Stimulated activated CD8-positive, alpha-beta memory T cell treated with anti-CD3 and anti-CD28 coated beads, Interleukin-12 subunit alpha, Interleukin-12 subunit beta, amount 100 ng/mL, for 4 hours (primary cell): Measurements from ENCODE around the gene TGM2.

ENCODE experiments used
- DNase-seq: peaks from one replicate; pipeline ENCODE4 v3.0.0-alpha.2; 2020; ENCODE audit warnings: low read depth

Gene TGM2

GRCh38 chr20:38144598-38144973 lies 20.5 kb downstream of the TGM2 start:
- DNase-seq, result no peak

DNA sequence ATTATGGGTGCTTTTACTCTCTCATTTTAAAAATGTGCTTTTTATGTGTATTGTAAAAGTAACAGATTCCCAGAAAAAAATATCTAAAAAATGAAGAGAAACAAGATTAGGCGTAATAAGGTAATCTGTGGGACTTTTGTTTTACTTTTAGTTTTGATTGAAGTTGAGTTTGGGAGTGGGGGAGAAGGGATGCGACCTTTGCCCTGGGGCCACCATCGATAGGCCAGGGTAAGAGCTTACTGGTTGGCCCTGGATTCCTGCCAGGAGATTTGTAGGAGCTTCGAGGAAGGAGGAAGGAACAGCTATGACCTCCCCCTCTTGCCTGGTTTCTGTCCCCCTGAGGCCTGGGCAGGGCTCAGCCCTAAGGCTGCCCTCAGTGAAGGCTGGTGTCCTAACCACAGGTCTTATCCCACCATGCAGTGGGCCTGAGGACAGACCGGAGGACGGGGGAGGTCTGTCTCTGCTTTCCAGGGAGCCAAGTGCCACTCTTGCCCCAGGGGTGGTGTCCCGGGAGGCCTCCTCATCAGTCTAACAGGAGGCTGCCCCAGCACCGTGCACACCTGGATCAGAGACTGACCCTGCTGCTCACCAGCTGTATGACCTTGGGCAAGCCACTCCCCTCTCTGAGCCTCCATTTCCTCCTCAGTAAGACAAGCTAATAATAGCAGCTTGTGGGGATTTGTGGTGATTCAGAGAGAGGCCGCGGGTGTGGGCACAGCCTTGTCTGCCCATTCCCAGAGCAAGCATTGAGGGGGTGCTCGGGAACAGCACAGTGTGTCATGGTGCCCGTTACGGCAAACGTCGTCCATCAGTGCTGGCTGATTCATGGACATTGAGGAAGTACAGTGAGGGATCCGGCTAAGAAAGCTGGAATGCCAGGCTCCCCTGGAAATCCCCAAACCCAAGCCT lies 21.2 kb downstream of the TGM2 start:
- DNase-seq, result no peak

DNA sequence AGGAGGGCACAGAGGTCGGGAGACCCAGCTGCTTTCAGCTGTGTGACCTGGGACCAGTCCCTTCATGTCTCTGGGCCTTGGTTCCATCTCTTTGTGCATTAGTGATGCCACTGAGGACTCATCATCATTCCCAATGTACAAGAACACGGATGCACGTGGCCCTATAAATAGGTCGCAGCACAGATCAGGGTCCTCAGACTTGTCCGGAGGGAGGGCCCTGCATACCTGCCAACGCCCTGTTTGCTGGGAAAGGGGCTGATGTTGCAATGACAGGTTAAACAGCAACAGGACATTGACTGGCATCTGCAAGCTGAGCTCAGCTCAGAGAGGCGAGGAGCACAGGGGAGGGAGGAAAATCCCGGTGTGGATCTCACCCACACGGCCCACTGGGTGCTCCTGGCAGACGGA lies 21.8 kb downstream of the TGM2 start:
- DNase-seq, result no peak

DNA sequence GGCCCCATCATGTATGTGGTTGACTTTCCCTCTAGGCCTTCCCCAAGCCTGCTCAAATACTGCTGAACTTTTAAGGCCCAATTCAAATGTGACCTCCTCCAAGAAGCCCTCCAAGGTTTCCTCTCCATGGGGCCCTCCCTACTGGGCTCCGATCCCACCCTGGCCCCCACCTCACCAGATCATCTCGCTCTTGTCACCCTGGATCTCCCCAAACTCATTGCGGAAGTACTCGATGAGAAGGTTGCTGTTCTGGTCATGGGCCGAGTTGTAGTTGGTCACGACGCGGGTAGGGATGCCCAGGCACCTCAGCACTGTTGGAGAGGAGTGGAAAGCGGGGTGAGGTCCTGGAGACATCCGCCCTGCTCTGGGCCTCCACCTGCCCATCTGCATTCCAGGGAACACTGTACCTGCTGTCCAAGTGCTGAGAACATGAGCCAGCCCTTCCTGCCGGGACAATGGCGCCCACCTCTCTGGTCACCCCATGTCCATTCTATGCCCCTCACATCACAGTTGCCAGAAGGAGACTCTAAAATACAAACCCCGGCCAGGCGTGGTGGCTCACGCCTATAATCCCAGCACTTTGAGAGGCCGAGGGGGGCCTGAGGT lies 23.1 kb downstream of the TGM2 start:
- no peak for DNase-seq

DNA sequence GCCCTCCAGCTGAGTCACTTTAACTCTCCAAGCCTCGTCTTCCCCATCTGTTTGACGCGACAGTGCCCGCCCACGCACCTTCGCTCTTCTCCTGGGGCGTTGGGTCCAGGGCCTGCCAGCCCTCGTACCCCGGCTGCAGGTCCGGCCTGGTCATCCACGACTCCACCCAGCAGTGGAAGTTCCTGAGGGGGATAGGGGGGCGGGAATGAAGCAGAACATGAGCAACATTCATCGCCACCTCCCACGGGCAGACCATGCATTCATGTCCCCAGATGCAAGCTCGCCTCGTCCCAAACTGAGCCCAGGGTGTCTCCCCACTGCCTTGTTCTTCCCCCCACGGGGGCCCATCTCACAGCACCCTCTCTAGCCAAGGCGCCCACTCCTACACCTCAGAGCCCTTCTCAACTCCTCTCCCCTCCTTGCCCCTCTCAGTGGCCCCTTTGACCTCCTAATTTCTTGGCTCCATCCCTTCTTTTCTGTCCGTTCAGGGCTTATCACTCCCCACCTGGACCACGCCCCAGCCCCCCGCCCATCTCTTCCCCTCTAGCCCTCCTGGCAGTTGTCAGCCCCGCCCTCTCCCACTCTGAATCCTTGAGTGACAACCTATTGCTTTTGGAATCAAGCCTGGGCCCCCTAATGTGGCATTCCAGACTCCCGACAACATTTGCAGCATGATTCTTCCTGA lies 23.7 kb downstream of the TGM2 start:
- no peak for DNase-seq

- DNase-seq, result no peak
These were observed 24.9 kb downstream of the TGM2 start for GRCh38 chr20:38139977-38140753.

- no peak for DNase-seq
These were observed 25.7 kb downstream of the TGM2 start for GRCh38 chr20:38139156-38139912.

DNA sequence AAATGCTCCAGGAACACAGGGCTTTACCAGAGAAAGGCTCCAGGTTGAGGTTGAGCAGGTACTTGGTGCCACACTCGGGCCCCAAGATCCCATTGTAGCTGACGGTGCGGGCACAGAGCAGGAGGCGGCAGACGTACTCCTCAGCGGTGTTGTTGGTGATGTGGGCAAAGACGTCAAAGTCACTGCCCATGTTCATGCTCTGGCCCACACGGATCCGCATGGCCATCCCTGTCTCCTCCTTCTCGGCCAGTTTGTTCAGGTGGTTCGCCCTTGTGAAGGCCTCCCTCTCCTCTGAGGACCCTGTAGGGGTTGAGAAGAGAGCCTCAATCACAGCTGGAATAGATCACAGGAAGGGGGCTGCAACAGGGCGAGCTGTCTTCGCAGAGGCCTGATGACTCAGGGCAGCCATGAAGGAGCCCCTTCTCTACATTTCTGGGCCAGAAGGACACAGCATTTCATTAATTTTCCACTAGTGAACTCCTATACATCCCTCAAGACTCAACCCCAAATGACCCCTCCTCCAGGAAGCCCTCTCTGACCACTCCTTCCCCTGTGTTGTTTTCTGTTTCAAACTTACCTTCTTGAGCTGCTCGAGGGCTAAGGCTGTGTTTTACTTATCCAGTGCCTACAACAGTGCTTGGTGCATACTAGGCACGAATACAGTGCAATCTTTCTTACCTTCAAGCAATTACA lies 26.8 kb downstream of the TGM2 start:
- no peak for DNase-seq

DNA sequence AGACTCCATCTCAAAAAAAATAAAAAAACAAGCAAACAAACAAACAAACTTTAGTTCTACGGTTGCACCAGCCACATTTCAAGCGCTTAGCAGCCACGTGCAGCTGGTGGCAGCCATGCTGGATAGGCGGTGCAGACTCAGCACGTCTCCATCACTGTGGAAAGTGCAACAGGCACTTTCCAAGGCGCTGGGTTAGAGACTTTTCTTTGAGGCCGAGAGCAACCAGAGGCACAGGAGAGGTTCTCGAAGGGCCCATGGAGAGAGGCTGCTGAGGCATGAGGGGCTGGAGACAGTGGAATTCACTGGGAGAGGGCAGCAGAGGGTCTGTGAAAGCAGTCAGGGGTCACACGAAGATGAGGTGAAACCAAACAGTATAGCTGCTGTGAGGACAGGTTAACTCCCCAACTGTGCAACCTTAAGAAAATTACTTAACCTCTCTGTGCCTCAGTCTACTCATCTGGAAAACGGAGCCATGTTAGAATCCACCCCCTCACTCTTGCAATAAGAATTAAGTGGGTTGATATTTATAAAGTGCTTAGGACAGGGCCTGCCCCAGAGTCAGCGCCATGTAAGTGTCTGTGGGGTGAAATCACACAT lies 27.5 kb downstream of the TGM2 start:
- no peak for DNase-seq

GRCh38 chr20:38136421-38137245 lies 28.4 kb downstream of the TGM2 start:
- DNase-seq, result no peak

DNA sequence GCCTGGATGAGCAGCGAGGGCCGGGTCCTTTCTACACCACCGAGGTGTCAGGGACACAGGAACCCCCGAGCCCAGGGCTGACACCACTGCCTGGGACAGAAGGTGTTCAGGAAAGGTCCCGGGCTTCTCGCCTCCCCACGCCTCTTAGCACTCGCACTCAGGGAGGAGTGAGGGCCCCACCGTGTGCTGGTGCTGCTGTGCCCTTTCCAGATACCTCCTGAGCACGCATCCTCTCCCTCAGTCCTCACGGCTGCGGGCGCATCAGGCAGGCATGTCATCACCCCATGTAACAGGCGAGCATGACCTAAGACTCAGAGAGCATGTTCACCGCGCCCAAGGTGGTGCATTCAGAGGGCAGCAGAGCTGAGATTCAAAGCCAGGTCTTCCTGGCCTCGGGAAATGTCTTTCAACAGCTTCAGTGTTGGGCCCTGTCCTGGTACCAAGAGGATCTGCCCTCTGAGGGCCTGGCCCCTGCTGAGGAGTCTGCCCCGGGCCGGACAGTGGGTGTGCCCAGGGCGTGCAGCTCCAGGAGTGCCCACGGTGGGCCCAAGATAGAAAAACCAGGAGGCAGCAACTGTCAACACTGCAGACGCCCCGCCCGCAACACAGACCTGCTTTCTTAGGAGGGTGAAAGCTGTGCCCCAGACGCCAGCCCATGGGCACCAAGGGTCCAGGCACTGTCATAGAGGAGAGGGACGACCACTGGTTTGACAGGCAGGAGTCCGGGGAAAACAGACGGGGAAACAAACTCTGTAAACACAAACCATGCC lies 29.2 kb downstream of the TGM2 start:
- no peak for DNase-seq

DNA sequence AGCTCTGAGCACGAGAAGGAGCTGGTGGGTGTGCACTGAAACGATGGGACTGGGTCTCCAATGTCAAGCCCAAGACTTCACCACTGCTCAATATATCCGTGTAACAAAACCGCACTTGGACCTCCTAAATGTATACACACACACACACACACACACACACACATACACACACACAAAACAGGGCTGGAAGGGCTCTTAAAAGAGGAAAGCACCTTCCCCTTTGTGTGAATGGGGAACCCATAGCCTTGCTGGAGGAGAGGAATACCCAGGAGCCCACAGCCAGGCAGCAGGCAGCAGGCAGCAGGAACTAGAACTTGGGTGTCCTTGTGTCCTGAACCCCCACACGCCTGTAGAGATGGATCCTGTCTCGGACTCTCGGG lies 29.8 kb downstream of the TGM2 start:
- DNase-seq, result no peak

GRCh38 chr20:38134427-38135270 lies 30.4 kb downstream of the TGM2 start:
- DNase-seq, result no peak

DNA sequence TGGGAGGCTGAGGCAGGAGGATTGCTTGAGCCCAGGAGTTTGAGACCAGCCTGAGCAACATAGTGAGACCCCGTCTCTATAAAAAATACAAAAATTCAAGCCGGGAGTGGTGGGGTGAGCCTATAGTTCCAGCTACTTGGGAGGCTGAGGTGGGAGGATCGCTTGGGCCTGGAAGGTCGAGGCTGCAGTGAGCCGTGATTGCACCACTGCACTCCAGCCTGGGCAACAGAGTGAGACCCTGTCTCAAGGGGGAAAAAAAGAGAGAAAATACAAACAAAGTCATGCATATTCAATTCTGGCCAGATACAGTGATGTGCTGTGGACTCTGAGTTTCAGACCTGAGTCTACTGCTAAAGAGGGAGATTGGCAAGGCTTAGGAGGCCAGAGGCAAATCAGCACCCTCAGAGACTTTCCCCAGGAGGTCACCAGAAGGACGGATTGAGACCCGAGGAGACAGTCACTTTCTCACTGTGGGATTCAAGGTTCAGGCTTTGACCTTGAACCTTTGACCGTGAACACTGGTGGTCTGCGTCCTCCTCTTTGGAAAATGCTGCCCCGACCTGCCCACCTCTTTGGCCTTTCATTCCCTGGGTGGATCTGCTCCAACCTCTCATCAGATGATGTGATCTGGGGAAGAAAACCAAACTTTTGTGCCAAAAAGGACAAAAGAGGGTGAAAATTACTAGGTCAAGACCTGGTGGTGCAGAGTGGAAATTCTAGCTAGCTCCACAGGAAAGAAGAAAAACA lies 31.2 kb downstream of the TGM2 start:
- DNase-seq, result no peak

- no peak for DNase-seq
These were observed 32.1 kb downstream of the TGM2 start for GRCh38 chr20:38132910-38133501.

GRCh38 chr20:38132156-38132909 lies 32.7 kb downstream of the TGM2 start:
- DNase-seq, result no peak
